ENCODE results near the gene SEMA3D.

GRCh38 chr7:85019778-85020177 lies 167.1 kb downstream of the SEMA3D start:
- TF ChIP-seq CTCF (IDR thresholded peaks at IDR 0.05; ENCODE audit: insufficient read depth, low read depth, low read length) (no peak), EZH2 (IDR thresholded peaks at IDR 0.05; ENCODE audit: insufficient read depth, low read length) (no peak)
